Hematopoietic multipotent progenitor cell treated with erythropoietin and hydrocortisone succinate and interleukin-3 and kit ligand, for 17 days (in vitro differentiated cells): ENCODE results near the gene TMC6.
A peak's percentile ranks its signal among the peaks of the same experiment; 100 is the strongest.
"Not testable (repeated sequence)": the region's sequence is repeated elsewhere in the genome, so short reads cannot be mapped to it uniquely, and the experiment has no call there.

Experiments
- DNase-seq: peaks from one replicate; pipeline ENCODE4 v3.0.0-alpha.2; 2015; ENCODE audit warnings: low spot score

Gene TMC6

DNA sequence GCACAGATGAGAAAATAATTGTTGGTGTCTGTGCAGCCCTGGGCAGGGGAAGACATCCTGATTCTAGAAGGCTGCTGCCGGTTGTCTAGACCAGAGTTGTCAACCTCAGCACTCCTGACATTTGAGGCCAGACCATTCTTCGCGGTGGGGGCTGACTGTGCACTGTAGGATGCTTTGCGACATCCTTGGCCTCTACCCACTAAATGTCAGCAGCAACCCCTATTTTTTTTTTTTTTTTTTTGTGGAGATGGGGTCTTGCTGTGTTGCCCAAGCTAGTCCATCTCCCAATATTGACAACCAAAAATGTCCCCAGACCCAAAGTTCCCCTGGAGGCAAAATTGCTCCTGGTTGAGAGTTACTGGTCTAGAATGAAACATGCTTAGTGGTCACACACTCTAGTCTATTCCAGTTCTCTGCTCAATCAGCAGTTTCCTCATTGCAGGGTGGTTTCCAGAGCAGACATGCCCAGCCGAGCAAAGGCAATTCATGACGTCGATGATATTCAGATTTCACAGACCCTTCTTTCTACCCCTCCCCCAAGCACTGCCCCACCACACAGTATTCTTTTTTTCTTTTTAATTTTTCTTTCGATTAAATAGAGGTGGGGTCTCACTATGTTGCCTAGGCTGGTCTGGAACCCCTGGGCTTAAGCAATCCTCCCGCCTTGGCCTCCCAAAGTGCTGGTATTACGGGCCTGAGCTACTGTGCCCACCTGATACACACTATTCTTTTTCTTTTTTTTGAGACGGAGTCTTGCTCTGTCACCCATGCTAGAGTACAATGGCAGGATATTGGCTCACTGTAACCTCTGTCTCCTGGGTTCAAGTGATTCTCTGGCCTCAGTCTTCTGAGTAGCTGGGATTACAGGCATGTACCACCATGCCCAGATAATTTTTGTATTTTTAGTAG is 26.6 kb upstream of the TMC6 start:
- DNase-seq, result no peak

DNA sequence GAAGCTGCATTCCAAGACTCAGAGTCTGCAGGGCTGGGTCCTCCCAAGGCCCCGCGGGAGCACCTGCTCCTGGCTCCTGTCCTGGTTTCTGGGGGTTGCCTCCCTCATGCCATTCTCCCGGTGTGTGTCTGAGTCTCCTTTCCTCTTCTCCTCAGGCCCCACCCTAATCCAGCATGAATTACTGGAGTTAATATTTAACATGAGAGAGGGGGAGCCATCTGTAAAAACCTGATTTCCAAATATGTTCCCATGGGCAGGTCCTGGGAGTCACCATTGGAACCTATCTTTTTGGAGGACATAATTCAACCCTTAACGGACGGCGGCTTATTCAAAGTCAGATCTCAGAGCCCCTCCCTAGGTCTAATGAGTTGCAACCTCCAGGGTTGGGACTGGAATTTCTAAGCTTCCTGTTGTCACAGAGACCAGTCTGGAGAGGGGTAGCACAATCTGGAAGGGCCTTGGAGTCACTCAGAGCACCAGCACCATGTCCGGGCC is 23.0 kb upstream of the TMC6 start:
- DNase-seq, result no peak

DNA sequence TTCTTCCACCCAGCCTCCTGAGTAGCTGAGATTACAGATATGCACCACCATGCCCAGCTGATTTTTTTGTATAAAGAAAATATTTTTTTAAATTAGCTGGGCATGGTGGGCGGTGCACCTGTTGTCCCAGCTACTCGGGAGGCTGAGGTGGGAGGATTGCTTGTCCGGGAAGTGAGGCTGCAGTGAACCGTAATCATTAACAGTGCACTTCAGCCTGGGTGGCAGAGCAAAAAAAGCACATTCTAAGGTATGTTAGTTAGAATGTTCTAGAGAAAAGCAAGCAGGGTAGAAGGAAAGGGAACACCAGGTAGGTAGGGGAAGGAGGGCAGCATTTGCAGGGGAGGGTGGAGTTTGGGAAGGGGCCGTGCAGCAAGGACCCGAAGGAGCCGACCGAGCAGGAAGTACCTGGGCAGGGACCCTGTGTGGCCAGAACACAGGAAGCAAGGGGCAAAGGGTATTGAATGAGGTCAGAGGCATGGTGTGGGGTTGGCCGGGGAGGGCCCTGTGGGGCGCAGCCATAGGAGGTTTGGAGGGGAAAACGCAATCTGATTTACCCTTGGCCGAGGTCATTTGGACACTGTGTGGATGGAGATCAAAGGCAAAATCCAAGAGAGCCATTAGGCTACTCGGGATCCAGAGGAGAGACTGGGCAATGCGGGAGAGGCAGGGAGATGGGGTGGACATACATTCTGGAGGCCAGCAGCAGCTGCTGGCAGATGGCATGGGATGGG is 19.9 kb upstream of the TMC6 start:
- no peak for DNase-seq

DNA sequence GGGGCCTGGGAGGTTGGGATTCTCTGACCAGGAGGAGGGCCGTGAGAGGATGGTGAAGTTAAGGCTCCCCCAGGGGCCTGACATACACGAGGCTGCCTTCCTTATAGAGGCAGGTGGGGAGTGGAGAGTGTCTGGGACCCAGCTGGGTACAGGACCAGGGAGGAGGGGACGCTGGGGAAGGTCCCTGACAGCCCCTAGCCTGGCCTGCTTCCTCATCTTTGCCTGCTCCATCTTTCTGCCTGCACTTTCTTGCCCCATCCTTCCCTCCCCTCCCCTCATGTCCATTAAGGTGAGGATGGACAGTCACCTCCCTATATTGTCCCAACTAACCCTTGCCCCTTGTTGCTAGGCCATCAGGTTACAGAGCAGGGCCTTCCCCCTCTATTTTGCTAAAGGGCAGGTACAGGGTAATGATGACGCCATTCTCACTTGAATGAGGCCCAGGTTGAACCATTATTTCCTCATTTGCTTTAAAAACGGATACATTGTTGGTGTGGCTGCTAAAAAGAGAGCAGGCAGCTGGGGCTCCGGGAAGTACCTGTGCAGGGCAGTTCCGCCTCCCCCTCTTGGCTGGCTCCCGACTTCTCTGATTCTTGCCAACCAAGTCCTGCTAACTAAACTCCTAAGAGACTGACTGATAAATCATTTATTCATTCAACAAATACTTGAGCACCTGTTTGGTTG is 18.9 kb upstream of the TMC6 start:
- DNase-seq, result no peak

DNA sequence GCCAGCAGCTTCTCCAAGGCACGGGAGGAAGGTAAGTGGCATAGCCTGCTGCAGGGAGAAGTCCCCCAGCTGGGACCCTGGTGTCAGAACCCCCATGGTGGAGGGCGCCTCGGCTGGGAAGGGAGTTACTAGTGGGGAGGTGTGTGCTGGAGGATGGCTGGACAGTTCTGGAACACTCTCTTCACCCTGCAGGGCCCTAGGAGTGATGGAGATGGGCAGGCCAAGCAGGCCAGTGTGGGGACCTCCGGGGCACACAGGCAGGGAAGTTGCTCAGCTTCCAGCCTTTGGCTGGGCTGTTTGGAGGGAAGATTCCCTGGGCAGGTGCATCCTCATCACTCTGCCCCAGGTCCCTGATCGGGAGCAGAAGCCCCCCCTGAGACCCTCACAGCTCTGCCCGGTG is 18.3 kb upstream of the TMC6 start:
- DNase-seq, result no peak

DNA sequence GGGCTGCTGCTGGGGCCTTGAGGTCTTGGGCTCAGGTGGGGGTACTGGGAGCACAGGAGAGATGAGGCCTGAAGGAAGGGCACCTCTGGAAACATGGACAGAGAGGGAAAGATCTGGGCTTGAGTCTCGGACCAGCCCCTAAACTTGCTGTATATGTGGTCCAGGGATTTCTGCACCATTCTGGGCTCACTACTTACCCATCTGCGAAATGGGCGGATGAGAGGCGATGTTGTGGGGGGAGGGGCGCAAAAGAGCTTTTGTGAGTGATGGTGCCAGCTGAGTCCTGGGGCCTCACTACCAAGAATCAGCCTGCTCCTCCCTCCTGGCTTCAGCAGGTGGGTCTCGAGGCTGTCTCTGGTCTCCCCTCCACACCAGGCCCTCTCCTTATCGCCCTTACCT is 17.9 kb upstream of the TMC6 start:
- no peak for DNase-seq

DNA sequence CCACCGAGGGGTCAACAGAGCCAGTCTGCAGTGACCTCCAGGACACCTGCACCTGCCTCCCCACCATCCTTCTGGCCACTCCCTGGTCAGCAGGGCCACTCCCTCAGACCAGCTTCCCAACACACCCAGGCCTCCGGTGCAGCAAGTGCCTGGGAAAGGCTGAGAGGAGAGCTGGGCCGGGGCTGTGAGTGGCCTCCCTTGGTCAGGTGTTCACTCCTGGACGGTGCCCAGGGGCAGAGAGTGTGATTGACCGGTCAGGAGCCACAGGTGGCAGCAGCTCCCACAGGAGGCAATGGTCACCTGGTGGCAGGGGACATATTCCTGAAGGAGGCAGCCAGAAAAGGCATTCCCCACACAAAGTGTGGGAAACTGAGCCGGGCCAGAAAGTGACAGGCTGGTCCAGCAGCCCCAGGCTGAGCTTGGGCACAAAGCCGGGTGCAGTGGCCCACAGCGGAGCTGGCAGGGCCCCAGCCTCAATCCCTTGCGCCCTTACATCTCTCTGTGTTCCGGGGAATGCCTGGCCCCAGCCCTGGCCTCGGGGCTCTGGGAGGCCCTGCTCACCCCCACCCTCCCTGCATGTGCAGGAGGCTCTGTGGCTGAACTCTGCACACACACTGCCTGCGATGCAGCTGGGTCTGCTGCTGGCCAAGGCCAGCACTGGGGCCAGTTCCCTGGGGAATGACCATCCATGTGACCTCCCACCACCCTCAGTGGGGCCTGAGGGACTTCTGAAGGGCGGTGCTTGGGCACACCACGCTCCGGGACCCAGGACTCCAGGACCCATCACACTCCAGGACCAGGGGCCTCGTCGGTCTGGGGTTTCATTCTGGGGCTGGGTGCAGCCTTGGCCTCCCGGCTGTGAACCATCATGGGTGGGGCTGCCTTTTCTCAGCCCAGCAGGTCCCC is 16.4 kb upstream of the TMC6 start:
- DNase-seq, result no peak

DNA sequence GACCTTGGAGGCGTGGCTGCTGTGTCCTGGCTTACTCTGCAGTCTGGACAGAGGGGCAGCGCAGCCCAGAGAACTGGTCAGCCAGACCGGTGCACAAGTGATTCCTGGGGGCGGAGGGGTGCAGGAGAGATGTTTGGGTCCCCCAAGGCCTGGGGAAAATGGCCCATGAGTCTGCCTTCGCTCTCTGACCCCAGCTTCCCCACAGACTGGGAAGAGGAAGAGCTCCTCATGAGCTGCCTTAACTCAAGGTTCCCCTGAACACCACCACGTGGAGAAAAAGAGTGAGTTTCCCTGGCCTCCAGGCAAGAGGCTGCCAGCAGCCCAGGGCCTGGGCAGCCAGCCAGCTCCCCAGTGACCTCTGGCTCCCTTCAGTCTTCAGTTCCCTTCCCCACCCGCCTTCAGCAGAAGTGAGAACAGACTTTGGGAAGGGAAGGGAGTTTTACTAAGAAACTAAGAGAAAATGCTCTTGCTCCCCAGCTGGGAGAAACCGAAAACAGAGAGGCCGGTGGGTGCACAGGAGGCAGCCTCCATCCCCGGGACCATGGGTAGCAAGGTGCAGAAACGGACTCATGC is 15.7 kb upstream of the TMC6 start:
- peak; percentile 39 for DNase-seq

DNA sequence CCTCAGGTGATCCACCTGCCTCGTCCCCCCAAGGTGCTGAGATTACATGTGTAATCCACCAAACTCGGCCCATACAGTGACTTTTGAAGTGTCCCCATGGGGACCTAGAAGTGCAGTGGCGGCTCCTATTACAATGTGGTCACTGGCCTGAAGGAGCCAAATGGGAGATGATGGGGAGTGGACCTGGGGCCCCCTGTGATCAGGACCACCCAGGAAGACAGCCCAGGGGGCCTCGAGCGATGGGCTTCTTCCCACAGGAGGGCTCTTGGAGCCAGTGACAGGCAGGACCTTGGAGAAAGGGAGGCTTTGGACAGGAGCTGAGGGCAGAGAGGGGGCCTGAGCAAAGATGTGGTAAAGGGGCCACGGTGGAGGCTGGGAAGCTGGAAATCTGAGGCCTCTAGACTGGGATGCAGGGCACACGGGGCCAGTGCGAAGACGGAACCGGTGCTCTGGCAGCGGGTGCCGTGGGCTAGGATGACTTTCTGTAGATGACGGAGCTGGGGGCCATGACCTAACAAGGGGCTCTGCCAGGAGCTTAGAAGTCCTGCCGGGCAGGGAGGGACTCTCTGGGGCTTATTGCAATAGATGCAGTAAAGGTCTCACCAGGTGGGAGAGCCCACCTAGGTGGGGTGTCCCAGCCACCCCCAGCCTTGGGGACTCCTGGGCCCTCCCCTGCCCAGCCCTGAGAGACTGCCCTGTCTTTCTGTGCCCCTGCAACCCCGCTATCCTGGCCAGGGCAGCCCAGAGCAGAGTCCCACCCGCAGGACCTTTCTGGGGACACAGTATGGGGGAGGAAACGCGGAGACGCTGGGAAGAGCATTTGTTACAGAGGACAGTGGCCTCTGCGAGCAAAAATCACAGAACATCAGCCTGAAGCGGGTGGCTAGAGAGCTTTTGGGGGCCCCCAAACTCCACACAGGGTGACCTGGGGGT is 14.9 kb upstream of the TMC6 start:
- no peak for DNase-seq

DNA sequence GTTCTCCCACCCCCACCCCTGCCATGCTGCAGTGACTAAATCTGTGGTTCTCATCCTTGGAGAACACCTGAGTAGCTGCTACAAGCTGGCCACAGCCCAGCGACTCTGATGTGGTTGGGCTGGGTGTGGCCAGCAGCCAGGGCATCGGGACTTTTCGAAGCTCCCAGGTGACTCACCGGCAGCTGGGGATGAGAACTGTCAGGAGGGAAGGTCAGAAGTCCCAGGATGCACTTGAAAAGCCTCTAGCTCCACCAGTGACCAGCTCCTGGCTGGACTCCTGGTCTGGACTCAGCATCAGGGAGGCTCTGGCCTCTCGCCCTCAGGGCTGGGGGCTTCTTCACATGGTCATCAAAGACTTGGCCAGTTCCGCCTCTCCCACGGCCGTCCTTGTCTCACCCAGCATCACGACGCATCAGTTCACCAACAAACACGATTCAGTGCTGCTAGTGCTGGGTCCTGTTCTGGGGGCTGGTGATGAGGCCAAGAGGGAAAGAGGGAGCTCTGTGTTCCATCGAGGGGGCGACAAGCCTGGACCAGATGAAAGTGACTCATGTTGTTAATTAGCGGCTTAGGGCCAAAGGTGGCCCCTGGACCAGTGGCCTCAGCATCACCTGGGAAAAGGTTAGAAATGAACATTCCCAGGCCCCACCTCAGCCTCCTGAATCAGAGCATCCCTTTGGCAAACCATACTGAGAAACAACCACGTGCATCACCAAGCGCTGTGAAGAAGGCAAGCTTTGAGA is 13.7 kb upstream of the TMC6 start:
- DNase-seq, result peak; percentile 9

DNA sequence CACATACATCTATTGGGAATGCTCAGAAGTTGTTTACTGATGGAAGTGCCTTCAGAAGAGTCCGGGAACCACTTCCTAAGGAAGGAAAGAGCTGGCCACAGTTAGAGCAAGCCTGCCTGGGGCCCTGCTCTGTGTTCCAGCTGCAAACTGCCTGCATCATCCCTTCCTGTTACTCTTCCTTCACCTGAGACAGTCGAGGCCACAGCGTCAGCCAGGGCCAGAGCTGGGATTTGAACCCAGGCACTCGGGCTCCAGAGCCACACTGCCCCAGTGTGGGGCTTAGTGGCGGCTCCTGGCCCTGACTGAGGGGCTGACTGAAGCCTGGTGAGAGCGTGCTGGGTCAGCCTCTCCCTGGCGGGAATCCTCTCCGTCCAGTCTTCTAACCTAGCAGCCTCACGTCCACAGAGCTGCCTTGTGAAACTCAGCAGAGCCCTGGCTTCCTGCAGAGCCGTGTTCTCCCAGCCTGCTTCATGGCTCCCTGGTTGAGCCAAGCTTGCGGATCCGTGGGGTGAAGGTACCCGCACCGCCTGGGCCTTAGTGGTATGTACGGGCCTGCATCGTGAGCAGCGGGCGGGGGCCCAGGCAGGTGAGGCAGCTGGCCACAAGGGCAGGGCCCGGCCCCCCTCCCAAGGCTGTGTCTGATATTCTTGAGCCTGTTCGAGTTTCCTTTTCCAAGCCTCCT is 13.0 kb upstream of the TMC6 start:
- peak; percentile 7 for DNase-seq

DNA sequence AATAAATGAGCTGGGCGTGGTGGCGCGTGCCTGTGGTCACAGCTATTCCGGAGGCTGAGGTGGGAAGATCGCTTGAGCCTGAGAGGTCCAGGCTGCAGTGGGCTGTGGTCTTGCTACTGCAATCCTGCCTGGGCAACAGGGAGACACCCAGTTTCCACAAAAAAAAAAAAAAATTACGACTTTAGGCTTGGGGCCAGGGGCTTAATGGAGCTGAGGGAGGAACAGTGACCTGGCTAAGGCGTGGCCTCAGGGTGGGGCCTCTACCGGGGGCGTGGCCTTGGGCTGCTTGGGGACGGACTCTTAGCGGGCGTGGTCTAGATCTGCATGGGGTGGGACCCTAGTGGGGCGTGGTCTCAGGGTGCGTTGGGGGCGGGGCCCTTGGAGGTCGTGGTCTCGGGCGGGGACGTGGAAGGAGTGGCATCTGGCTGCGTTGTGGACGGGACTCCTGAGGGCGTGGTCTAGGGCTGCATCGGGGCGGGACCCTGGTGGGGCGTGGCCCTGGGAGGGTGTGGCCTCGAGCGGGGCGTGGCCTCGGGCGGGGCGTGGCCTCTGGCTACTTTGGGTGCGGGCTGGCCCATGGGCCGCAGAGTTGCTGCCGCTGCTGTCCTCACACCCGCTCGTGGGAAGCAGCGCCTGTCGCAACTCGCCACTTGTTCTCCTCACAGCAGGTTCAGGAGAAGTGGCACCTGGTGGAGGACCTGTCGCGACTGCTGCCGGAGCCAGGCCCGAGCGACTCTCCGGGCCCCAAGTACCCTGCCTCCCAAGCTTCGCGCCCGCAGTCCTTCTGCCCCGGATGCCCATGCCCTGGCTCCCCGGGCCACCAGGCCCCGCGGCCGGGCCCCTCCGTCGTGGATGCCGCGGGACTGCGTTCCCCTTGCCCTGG is 11.9 kb upstream of the TMC6 start:
- DNase-seq, result peak; percentile 98

DNA sequence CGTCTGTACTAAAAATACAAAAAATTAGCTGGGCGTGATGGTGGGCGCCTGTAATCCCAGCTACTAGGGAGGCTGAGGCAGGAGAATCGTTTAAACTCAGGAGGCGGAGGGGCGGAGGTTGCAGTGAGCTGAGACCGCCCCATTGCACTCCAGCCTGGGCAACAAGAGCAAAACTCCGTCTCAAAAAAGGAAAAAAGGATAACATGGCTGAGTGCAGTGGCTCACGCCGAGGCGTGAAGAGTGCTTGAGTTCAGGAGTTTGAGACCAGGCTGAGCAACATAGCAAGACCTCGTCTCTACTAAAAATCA is 11.3 kb upstream of the TMC6 start:
- DNase-seq, result not testable (repeated sequence)

DNA sequence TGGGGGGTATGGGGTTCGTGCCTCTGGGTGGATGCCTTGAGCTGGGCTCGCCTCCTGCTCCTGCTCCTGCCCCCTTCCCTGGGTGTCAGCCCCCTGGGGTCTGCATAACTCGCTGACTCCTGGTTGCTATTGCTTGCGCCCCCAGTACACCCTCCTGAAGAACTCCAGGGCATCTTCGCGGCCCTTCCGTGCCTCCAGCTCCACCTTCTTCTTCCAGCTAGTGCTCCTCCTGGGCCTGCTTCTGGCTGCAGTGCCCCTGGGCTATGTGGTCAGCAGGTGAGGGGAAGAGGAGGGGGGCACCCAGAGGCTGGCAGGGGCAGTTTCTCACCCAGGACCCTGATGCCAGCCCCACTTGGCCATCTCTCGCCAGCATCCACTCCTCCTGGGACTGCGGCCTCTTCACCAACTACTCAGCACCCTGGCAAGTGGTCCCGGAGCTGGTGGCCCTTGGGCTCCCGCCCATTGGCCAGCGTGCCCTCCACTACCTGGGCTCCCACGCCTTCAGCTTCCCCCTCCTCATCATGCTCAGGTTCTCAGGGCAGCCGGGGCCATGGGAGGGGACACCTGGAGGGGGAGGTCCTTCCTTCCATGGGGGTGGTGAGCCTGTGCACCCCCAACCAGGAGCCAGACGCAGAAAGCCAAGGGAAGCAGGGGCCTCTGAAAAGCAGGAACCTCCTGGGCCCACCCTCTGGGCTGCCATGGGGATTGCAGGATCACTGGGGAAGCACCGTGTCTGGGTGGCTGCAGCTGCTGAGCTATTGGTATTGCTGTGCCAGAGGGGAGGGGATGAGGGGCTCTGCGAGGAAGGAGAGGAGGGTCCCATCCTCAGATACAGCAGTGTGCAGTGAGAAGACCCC is 9.9 kb upstream of the TMC6 start:
- no peak for DNase-seq

DNA sequence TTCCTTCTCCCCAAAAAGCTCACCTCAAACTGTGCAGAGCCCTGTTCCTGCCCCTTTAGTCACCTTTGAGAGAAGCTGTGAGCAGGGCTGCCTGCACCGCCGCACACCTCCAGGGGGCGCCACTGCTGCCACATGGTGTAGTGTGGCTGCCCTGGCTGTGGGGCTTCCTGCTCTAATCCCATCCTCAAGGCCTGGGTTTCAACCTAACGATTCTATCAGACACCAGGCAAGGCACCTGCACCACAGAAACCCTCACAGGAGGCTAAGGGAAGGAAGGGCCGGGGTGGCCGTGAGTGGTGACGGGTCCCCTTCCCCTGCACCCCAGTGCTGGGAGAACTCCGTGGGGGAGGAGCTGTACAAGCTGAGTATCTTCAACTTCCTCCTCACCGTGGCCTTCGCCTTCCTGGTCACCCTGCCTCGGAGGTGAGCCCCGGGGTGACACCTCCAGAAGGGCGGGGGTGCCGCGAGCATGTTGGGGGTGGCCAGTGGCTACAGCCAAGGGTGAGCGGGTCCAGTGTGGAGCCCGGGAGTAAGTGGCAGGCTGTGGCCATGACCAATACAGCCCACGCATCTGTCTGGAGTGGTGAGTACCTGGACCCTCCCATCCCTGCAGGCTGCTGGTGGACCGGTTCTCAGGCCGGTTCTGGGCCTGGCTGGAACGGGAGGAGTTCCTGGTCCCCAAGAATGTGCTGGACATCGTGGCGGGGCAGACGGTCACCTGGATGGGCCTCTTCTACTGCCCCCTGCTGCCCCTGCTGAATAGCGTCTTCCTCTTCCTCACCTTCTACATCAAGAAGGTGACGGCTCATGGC is 9.0 kb upstream of the TMC6 start:
- DNase-seq, result no peak

DNA sequence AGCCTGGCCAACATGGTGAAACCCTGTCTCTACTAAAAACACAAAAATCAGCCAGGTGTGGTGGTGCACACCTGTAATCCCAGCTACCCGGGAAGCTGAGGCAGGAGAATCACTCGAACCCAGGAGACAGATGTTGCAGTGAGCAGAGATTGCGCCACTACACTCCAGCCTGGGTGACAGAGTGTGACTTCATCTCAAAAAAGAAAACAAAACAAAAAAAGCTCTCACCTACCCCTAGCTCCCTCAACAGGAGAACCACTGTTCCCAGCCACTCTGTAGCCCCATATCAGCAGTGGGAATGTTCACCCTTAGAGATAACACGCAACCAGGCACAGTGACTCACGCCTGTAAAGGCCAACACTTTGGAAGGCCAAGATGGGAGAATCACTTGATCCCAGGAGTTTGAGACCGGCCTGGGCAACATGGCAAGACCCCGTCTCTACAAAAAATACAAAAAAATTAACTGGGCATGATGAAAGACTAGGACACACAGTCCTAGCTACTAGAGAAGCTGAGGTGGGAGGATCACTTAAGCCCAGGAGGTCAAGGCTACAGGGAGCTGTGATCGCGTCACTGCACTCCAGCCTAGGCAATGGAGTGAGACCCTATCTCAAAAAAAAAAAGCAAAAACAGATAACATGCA is 7.4 kb upstream of the TMC6 start:
- DNase-seq, result no peak
